ENCODE data around the gene NFE2L3. TPM values are rescaled to one million over a fixed set of nuclear protein-coding genes. Genes with fewer than 3 reads are reported as not detected.

NFE2L3 gene
- total RNA-seq, 2 donors from 2014 or later = 2.8 to 4.5 TPM

GRCh38 chr7:26233902-26234511 lies 82.0 kb downstream of the NFE2L3 start:
- Histone ChIP-seq H3K36me3 (no peaks in the 10 kb centered on the region), H3K27me3 (replicated peaks; ENCODE audit: insufficient read depth) (no peaks in the 10 kb centered on the region), H3K4me1 (ENCODE audit: control insufficient read depth in 1 of 2, low read depth in 2 of 2) (no peaks in the 10 kb centered on the region), H3K4me3 (no peak overlapping the region), H3K9me3 (no peaks in the 10 kb centered on the region), H3K27ac (no peak overlapping the region)
- no peak for TF ChIP-seq CTCF (IDR thresholded peaks at IDR 0.05)
- DNase-seq (ENCODE audit: low spot score) = no peak
- no peak for ATAC-seq (ENCODE audit: insufficient number of reproducible peaks, low FRiP score, low read depth)

Other genes starting within 250 kb of the NFE2L3 start
- gene HNRNPA2B1, start 48.5 kb downstream of the NFE2L3 start, total RNA-seq = 100 to 1,000 TPM; 142 to 204 TPM
- gene CBX3, start 49.5 kb downstream of the NFE2L3 start, total RNA-seq = 10 to 100 TPM; 53.7 to 64.2 TPM
- 1 to 10 TPM; 2.3 to 5.6 TPM for gene SNX10, start 139.7 kb downstream of the NFE2L3 start, total RNA-seq

Measured in thoracic aorta (tissue), 2 donors.